Measurements from ENCODE around the gene TNFSF15.

The TNFSF15 gene

DNA sequence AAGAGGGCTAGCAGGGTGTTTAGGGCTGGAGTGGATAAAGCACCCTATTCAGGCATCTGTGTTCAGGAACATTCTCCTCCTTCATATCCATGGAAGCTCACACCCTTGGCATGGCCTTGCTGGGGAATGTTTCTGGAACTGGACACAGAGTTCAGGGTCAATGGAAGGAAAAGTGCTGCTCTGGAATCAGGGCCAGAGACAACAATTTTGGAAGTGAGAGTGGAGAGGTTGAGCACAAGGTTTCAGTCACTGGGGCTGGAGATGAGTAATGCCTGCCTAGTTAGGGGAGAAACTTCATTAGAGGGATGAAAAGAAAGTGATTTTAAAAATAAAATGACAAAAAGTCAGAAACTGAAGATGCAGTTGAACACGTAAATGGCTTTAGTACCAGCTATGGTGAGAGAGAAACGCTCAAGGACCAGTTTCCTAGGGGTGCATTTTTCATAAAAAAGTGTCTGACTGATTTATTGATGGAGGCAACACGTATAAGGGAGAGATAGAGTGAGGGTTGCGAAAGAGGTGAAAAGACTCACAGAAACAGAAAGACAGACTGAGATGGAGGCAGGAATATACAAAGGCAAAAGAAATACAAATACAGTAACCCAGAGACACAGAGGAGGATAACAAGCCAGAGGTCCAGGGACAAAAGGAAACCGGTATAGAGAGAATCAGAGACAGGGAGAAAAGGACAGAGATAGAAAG lies 8.0 kb upstream of the TNFSF15 start:
- TF ChIP-seq, protein P1, sequence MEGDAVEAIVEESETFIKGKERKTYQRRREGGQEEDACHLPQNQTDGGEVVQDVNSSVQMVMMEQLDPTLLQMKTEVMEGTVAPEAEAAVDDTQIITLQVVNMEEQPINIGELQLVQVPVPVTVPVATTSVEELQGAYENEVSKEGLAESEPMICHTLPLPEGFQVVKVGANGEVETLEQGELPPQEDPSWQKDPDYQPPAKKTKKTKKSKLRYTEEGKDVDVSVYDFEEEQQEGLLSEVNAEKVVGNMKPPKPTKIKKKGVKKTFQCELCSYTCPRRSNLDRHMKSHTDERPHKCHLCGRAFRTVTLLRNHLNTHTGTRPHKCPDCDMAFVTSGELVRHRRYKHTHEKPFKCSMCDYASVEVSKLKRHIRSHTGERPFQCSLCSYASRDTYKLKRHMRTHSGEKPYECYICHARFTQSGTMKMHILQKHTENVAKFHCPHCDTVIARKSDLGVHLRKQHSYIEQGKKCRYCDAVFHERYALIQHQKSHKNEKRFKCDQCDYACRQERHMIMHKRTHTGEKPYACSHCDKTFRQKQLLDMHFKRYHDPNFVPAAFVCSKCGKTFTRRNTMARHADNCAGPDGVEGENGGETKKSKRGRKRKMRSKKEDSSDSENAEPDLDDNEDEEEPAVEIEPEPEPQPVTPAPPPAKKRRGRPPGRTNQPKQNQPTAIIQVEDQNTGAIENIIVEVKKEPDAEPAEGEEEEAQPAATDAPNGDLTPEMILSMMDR (IDR thresholded peaks at IDR 0.05), result no peak
- Histone ChIP-seq H3K27ac (no peak overlapping the region), H3K4me1 (ENCODE audit: control insufficient read depth in 1 of 2, insufficient read depth in 1 of 2, low read depth in 1 of 2, low read length in 1 of 2) (no peaks in the 10 kb centered on the region), H3K9me3 (no peaks in the 10 kb centered on the region), H3K4me3 (ENCODE audit: low read depth in 1 of 2, low read length in 1 of 2) (no peak overlapping the region), H3K27me3 (no peaks in the 10 kb centered on the region), H3K36me3 (no peaks in the 10 kb centered on the region)

DNA sequence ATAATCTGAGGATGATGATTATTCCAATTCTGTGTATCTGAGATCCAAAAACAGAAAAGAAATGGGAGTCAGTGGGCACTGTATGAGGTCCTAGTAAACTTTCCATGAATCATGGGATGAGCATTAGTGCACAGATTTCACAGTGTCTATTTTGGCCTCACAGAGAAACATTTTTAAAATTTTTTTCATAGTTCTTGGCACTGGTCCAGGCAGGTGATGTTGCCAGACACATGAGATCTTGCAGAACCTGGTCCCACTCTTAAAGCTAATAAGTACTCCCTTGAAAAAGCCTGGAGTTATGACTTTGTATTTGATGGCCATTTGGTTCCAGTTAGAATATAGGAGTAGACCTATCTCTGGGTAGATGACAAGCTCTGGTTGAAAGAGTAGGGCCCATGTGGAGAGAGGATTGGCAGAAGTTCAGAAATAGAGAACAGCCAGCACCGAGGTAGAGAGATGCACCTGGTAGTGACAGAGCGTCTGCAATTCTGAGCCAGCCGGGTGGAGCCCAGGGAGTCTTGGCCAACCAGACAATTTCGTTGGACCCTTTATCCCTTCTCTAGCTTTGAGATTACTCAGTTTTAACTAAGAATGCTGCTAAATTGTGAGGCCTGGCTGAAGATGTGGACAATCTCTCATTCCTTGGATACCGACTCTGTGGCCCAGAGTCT lies 6.3 kb upstream of the TNFSF15 start:
- TF ChIP-seq, protein P1 (IDR thresholded peaks at IDR 0.05), result no peak
- H3K4me1 ChIP-seq (ENCODE audit: control insufficient read depth in 1 of 2, insufficient read depth in 1 of 2, low read depth in 1 of 2, low read length in 1 of 2), result no peaks in the 10 kb centered on the region
- no peaks in the 10 kb centered on the region for H3K9me3 ChIP-seq
- H3K27me3 ChIP-seq, result no peaks in the 10 kb centered on the region
- H3K4me3 ChIP-seq (ENCODE audit: low read depth in 1 of 2, low read length in 1 of 2), result no peak overlapping the region
- no peak overlapping the region for H3K27ac ChIP-seq
- H3K36me3 ChIP-seq, result no peaks in the 10 kb centered on the region

DNA sequence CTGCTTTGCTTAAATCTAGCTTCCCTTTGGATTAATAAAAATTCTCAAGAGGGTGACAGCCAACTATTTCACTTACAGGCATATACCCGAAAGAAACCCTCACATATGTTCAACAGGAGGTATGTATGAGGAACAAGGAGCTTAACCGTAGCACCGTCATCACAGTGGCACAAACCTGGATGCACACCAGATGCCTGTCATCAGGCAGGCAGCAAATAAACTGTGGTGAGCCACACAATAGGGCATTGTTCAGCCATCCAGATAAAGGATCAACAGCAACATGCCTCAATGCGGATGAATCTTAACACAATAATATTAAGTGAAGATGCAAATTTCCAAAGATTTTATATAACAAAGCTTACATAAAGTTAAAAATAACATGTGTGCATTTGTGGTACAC lies 5.5 kb upstream of the TNFSF15 start:
- TF ChIP-seq, protein P1 (IDR thresholded peaks at IDR 0.05), result no peak

GRCh38 chr9:114810614-114811013 lies 4.8 kb upstream of the TNFSF15 start:
- Histone ChIP-seq H3K4me3 (ENCODE audit: low read depth in 1 of 2, low read length in 1 of 2) (no peak overlapping the region), H3K9me3 (no peaks in the 10 kb centered on the region), H3K27ac (no peak overlapping the region), H3K27me3 (no peaks in the 10 kb centered on the region), H3K4me1 (ENCODE audit: control insufficient read depth in 1 of 2, insufficient read depth in 1 of 2, low read depth in 1 of 2, low read length in 1 of 2) (peaks cover 12 to 14% of the 10 kb centered on the region in 2 experiments), H3K36me3 (no peaks in the 10 kb centered on the region)
- TF ChIP-seq, protein P1 (IDR thresholded peaks at IDR 0.05), result no peak

More for the DNA sequence above, 5.5 kb upstream of the TNFSF15 start:
- H3K4me1 ChIP-seq (ENCODE audit: control insufficient read depth in 1 of 2, insufficient read depth in 1 of 2, low read depth in 1 of 2, low read length in 1 of 2), result peaks cover 5 to 8% of the 10 kb centered on the region in 2 experiments
- no peaks in the 10 kb centered on the region for H3K36me3 ChIP-seq
- H3K4me3 ChIP-seq (ENCODE audit: low read depth in 1 of 2, low read length in 1 of 2), result no peak overlapping the region
- no peaks in the 10 kb centered on the region for H3K27me3 ChIP-seq
- no peak overlapping the region for H3K27ac ChIP-seq
- no peaks in the 10 kb centered on the region for H3K9me3 ChIP-seq

- TF ChIP-seq, protein P1 (IDR thresholded peaks at IDR 0.05), result no peak
- H3K27ac ChIP-seq, result peak overlapping the region; percentile 82
- peaks cover 14 to 16% of the 10 kb centered on the region in 2 experiments for H3K4me1 ChIP-seq (ENCODE audit: control insufficient read depth in 1 of 2, insufficient read depth in 1 of 2, low read depth in 1 of 2, low read length in 1 of 2)
- no peaks in the 10 kb centered on the region for H3K27me3 ChIP-seq
- peak overlapping the region; percentile 49 to 52 for H3K4me3 ChIP-seq (ENCODE audit: low read depth in 1 of 2, low read length in 1 of 2)
- no peaks in the 10 kb centered on the region for H3K9me3 ChIP-seq
- H3K36me3 ChIP-seq, result no peaks in the 10 kb centered on the region
Observed at GRCh38 chr9:114806526-114806900, 674 bp upstream of the TNFSF15 start.
